Raji (cell line): Measurements from ENCODE around the gene CDNF.

Experiments
- POLR2A ChIP-seq: IDR thresholded peaks from 2 replicates; pipeline ENCODE4 v1.6.1; 2011; ENCODE audit warnings: low read depth, low read length, control low read depth; ENCODE audit not compliant: insufficient read depth

Gene CDNF

GRCh38 chr10:14837757-14838581 is at the start of gene CDNF, which contains the start of the genes HSPA14 and MSANTD7:
Gene CDNF, minus strand, starts transcription at chr10:14838037. Its CDS starts 91 bp downstream, at chr10:14837946.
Gene HSPA14, plus strand, starts transcription at chr10:14838306. Its CDS starts 97 bp downstream, at chr10:14838403.
Gene MSANTD7, plus strand, starts transcription at chr10:14838306. Its CDS starts 3,979 bp downstream, at chr10:14842285.
- TF ChIP-seq POLR2A: peak; percentile 94

- TF ChIP-seq POLR2A: no peak
Measured at GRCh38 chr10:14884082-14884481, 46.2 kb upstream of the CDNF start.

- no peak for TF ChIP-seq POLR2A
Measured at GRCh38 chr10:14880229-14880628, 42.4 kb upstream of the CDNF start.

DNA sequence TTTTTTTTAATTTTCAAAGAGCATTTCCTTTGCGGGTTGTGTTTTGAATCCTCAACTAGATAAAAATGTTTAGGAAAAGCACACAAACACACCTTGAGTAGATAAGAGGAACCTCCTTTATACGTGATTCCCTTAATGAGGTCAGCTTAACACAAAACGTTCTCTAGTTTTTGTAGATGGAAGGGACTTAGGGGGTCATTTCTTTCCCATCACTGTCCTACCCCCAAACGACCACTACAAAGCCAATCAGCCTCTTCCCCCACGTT is 42.0 kb upstream of the CDNF start:
- TF ChIP-seq POLR2A: no peak

GRCh38 chr10:14879124-14879927 is 41.5 kb upstream of the CDNF start:
- no peak for TF ChIP-seq POLR2A

GRCh38 chr10:14878266-14879123 is 40.7 kb upstream of the CDNF start, which contains the start of gene SUV39H2:
Gene SUV39H2, plus strand, starts transcription at chr10:14878866. Its CDS starts 23 bp downstream, at chr10:14878889.
- TF ChIP-seq POLR2A: peak; percentile 90

DNA sequence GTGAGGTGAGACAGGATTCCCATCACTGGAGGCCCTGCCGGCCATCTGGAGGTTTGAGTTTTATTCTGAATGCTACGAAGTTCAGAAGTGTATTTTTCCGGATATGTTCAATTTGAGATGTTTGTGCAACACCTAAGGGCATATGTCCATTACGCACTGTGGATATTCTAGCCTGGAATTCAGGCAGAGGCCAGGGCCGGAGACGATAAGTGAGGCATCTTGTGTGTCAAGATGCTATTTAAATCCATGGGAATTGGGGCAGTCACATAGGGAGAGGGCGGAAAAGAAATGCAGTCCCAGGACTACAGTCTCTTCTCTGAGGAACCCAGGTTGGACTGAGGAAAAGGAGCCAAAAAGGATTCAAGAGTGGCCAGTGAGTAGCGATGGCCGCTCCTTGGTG is 38.9 kb upstream of the CDNF start:
- no peak for TF ChIP-seq POLR2A

- no peak for TF ChIP-seq POLR2A
Measured at GRCh38 chr10:14875941-14876340, 38.1 kb upstream of the CDNF start.

DNA sequence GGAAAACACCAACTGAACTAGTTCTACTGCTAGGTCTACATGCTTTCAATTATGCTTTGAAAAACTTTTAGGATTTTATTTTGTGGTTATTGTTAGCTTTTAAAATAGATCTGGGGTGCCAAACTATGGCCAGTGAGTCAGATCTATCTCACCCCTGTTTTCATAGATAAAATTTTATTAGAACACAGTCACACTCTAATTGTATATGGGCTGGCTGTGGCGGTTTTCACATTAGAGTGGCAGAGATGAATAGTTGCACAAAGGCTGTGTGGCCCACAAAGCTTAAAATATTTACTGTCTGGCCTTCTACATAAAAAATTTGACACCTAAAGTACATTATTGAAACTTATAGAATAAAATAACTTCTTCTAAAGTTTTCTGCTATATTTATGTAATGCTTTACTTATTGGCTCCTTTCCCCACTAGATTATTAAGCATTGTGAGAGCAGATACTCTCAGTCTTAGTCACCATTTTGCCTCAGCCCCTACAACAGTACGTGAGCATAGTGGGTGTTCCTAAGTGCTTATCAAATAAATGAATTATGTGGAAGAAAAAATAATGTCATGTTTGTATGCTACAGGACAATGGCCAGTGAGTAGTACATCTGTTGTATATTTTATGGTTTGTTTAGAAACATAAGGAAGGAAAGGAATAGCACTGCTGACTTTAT is 35.4 kb upstream of the CDNF start:
- TF ChIP-seq POLR2A: no peak

- no peak for TF ChIP-seq POLR2A
Measured at GRCh38 chr10:14860791-14861190, 23.0 kb upstream of the CDNF start.

DNA sequence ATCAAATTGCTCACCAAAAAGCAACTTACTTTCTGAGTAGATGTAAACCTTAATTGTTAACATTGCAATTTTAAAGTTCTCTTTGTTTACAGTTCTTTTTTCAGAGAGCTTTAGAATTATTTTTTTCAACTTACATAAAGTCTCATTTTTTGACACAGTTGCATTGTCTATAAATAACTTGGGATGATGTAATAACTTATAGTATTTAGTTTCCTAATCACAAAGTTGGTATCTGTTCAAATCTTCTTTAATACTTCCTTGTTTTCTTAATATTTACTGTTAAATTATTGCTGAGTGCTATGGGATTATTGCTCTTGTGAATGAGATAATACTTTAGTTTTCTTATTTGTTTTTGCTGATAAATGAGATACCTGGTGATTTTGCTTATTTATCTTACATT is 21.9 kb upstream of the CDNF start:
- TF ChIP-seq POLR2A: no peak

- no peak for TF ChIP-seq POLR2A
Measured at GRCh38 chr10:14859043-14859442, 21.2 kb upstream of the CDNF start.

DNA sequence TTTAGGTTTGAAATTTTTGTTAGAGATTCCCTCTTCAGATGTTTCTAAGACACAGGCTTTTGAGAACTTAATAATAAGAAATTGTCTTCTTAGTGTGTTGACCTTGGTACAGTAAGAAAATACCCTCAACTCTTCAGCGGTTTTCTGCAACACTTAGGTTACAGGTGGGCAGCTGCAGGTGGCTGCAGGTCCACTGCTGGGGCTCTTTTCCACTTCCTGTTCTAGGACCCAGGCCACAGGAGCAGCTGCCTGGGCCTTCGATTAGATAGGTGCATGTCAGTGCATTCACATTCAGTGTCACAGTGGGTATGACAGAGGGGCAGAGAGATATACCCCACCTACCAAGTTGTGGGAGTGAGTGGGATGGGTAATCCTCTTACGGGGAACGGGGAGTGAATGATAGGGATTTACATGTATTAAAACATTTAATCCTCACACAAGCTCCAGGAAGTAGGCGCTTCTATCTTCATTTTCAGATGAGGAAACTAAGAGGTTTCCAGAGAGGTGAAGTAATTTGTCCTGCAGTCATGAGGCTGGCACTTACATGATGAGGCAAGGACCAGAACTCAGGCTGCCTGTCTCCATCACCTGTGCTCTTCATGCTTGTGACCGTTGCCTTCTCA is 20.6 kb upstream of the CDNF start:
- TF ChIP-seq POLR2A: no peak

GRCh38 chr10:14855453-14855852 is 17.6 kb upstream of the CDNF start:
- TF ChIP-seq POLR2A: no peak
